Kidney epithelial cell (primary cell): ENCODE results near the gene CRABP1. TPM values are rescaled to one million over a fixed set of nuclear protein-coding genes. Genes with fewer than 3 reads are reported as not detected.

Experiments used
- DNase-seq: peaks from one replicate; pipeline ENCODE4 v3.0.0-alpha.2; 2010; ENCODE audit warnings: low read depth
- H3K27me3 ChIP-seq: 2 replicates; pipeline ENCODE4 v1.6.0; 2011; ENCODE audit warnings: low read length; ENCODE audit not compliant: control insufficient read depth, insufficient read depth
- H3K36me3 ChIP-seq: 2 replicates; pipeline ENCODE4 v1.5.1; 2011; ENCODE audit warnings: low read length; ENCODE audit not compliant: control insufficient read depth, insufficient read depth
- H3K4me3 ChIP-seq: 2 replicates; pipeline ENCODE4 v1.5.1; 2011; ENCODE audit warnings: low read depth, mild to moderate bottlenecking, control low read depth, low read length
- total RNA-seq: library from RNA; depleted of rRNA; stranded (reverse); fragments of >200 nt; gene quantifications from 2 replicates; pipeline ENCODE4 v1.2.3, GENCODE V29; 2015
- TF ChIP-seq, protein P1 (sequence below): IDR thresholded peaks from 2 replicates; pipeline ENCODE4 v1.5.1; 2011; ENCODE audit warnings: mild to moderate bottlenecking, moderate library complexity, low read length, control low read depth, inconsistent platforms; ENCODE audit not compliant: insufficient read depth, poor library complexity, severe bottlenecking

The CRABP1 gene
- total RNA-seq, 1 donor from 2014 or later, result not detected

DNA sequence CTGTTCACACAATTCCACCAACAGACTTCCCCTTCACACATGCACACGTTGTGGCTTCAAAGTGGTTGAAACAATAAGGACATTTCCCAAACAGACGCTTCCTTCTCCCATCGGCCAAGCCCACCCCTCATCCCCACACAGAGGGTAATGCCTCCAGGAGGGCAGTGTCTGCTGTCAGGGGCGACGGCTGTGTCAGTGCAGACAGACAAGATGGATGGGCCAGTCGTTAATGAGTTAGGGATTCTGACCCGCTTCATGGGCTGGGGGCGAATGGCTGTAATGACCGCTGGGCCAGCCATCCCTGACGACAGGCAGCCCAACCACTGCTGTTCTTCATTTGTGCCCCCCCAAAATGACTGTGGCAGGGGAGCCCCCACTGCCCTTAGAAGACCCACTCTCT is 20.6 kb upstream of the CRABP1 start:
- TF ChIP-seq, protein P1, sequence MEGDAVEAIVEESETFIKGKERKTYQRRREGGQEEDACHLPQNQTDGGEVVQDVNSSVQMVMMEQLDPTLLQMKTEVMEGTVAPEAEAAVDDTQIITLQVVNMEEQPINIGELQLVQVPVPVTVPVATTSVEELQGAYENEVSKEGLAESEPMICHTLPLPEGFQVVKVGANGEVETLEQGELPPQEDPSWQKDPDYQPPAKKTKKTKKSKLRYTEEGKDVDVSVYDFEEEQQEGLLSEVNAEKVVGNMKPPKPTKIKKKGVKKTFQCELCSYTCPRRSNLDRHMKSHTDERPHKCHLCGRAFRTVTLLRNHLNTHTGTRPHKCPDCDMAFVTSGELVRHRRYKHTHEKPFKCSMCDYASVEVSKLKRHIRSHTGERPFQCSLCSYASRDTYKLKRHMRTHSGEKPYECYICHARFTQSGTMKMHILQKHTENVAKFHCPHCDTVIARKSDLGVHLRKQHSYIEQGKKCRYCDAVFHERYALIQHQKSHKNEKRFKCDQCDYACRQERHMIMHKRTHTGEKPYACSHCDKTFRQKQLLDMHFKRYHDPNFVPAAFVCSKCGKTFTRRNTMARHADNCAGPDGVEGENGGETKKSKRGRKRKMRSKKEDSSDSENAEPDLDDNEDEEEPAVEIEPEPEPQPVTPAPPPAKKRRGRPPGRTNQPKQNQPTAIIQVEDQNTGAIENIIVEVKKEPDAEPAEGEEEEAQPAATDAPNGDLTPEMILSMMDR, result no peak
- H3K36me3 ChIP-seq, result no peaks in the 10 kb centered on the region
- H3K27me3 ChIP-seq, result no peaks in the 10 kb centered on the region
- H3K4me3 ChIP-seq, result no peak overlapping the region
- DNase-seq, result no peak

DNA sequence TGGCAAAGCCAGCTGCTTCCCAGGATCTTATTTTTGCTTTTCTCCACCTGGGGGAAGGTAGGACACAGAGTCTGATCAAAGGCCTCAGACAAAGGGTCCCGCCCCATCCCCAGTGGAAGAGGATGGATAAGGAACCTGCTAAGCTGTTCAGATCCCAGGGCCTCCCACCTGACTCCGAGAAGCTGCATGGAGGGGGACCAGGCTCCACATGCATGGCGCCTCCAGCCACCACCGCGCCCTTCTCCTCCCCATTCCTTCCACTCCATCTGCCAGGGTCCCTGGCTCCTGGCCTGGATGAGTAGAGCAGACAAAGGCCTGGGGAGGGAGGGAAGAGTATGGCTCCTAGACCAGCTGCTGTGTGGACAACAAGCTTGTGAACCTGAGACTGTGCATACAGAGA is 20.0 kb upstream of the CRABP1 start:
- Histone ChIP-seq H3K36me3 (no peaks in the 10 kb centered on the region), H3K4me3 (no peak overlapping the region), H3K27me3 (no peaks in the 10 kb centered on the region)
- TF ChIP-seq, protein P1, result no peak
- no peak for DNase-seq

DNA sequence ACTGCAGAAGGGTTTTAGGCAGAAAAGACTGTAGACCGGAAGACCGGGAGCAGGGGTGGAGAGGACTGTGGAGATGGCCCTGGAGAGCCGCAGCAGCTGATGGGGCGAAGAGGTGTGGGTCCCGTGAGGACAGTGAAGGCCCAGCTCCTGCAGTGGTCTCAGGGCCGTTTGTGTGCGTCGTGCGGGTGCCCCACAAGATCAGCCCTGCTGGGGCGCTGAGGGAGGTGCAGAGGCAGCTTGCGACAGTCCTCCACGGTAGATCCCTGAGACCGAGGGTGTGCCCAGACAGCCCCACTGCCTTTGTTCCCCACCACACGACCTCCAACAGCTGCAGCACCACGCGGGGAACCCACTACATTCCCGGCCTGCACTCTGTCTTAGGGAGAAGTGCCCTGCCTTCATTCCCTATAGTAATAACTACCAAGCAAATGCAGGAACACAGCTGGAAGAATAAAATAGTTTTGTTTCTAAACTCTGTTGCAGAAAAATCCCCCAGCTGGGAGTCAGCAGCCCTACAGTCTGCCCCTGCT is 19.0 kb upstream of the CRABP1 start:
- H3K27me3 ChIP-seq, result no peaks in the 10 kb centered on the region
- TF ChIP-seq, protein P1, result no peak
- no peak for DNase-seq
- no peaks in the 10 kb centered on the region for H3K36me3 ChIP-seq
- H3K4me3 ChIP-seq, result no peak overlapping the region

DNA sequence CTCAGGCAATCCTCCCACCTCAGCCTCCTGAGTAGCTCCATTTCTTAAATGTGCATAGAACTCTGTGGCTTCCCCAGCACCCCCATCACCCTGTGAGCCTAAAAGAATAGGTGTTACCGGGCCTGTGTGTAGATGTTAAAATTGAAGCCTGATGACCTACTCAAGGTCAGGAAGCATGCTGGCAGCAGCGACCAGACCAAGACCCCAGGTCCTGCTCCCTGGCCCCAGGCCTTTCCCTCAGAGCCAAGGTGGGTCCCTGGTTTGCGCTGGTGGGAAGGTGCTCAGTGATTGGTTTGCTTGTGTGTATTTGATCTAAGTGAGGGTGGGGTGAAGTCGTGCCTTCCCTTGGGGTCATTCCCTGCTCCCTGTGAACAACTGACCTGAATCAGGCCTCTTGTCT is 18.4 kb upstream of the CRABP1 start:
- no peak for DNase-seq
- no peak overlapping the region for H3K4me3 ChIP-seq
- no peaks in the 10 kb centered on the region for H3K36me3 ChIP-seq
- TF ChIP-seq, protein P1, result no peak
- H3K27me3 ChIP-seq, result no peaks in the 10 kb centered on the region

DNA sequence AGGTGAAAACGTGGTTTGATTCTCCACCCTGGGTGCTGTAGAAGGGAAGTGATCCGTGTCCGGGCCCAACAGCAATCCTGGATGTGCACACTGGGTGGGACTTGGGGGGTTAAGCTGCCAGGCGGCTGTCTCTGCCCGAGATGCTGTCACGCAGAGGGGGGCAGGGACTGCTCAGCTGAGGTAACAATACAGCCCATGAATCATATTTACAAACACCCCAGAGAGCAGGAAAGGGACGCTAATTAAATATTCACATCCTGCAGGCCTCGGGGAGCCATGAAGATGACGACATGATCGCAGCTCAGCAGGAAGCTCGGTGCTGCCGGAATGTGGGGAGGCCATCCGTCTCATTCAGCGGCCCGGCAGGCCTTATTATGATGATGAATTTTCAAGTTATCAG is 17.9 kb upstream of the CRABP1 start:
- DNase-seq, result no peak
- no peak overlapping the region for H3K4me3 ChIP-seq
- no peaks in the 10 kb centered on the region for H3K36me3 ChIP-seq
- H3K27me3 ChIP-seq, result no peaks in the 10 kb centered on the region
- TF ChIP-seq, protein P1, result no peak
